KMS-11 (cell line): Measurements from ENCODE around the gene TBC1D1.

Source experiments
- H2AFZ ChIP-seq: fragments of 200-600 bp; sonication (generic); 2 replicates; pipeline ENCODE4 v1.6.1; 2016; ENCODE audit warnings: antibody characterized with exemption, mixed run types, low read depth
- H3K27ac ChIP-seq: fragments of 200-600 bp; sonication (generic); 2 replicates; pipeline ENCODE4 v1.6.1; 2016; ENCODE audit warnings: mild to moderate bottlenecking, mixed run types
- H3K27me3 ChIP-seq: fragments of 200-600 bp; sonication (generic); 2 replicates; pipeline ENCODE4 v1.6.1; 2017; ENCODE audit warnings: mild to moderate bottlenecking, low read depth, mixed run types, moderate library complexity; ENCODE audit not compliant: insufficient read depth
- H3K36me3 ChIP-seq: fragments of 200-600 bp; sonication (generic); 2 replicates; pipeline ENCODE4 v1.6.1; 2017; ENCODE audit warnings: mild to moderate bottlenecking, mixed run types; ENCODE audit not compliant: insufficient read depth
- H3K4me1 ChIP-seq: fragments of 200-600 bp; sonication (generic); 2 replicates; pipeline ENCODE4 v1.6.1; 2016; ENCODE audit warnings: mild to moderate bottlenecking, low read depth, mixed run types; ENCODE audit not compliant: poor library complexity, severe bottlenecking
- H3K4me2 ChIP-seq: fragments of 200-600 bp; sonication (generic); 2 replicates; pipeline ENCODE4 v1.7.0; 2016; ENCODE audit warnings: mild to moderate bottlenecking, mixed run types
- H3K4me3 ChIP-seq: fragments of 200-600 bp; sonication (generic); IDR thresholded peaks from 2 replicates; pipeline ENCODE4 v1.6.1; 2017; ENCODE audit warnings: low read depth, low read length, mixed read lengths; ENCODE audit not compliant: insufficient read depth
- H3K79me2 ChIP-seq: fragments of 200-600 bp; sonication (generic); 2 replicates; pipeline ENCODE4 v1.6.1; 2016; ENCODE audit warnings: low read depth, mixed run types; ENCODE audit not compliant: insufficient read depth
- H3K9ac ChIP-seq: fragments of 200-600 bp; sonication (generic); 2 replicates; pipeline ENCODE4 v1.6.1; 2016; ENCODE audit warnings: mild to moderate bottlenecking, mixed run types
- H4K20me1 ChIP-seq: fragments of 200-600 bp; sonication (generic); 2 replicates; pipeline ENCODE4 v1.6.1; 2016; ENCODE audit warnings: mild to moderate bottlenecking, mixed run types; ENCODE audit not compliant: insufficient read depth
- TF ChIP-seq, protein P1 (sequence below): fragments of 200-600 bp; sonication (generic); conservative IDR thresholded peaks from 2 replicates; pipeline ENCODE4 v1.6.1; 2017; ENCODE audit warnings: low read depth, mild to moderate bottlenecking, antibody characterized with exemption, low read length, moderate library complexity, mixed read lengths

Gene TBC1D1

DNA sequence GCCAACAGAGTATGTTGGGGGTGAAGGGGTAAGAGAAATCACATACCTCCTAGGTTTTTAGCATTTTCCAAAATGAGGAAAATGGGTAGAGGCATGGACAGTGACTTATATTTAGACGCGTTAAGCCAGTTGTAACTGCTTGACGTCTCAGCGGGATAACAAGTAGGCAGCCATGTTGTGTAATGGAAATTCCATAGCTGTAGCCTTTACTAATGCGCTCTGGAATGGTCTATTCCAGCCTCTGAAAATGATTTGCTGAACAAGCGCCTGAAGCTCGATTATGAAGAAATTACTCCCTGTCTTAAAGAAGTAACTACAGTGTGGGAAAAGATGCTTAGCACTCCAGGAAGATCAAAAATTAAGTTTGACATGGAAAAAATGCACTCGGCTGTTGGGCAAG is 204.8 kb downstream of the TBC1D1 start:
- H2AFZ ChIP-seq = no peak overlapping the region
- no peak overlapping the region for H3K4me2 ChIP-seq
- H3K27ac ChIP-seq = no peak overlapping the region
- H3K79me2 ChIP-seq = no peaks in the 10 kb centered on the region
- no peaks in the 10 kb centered on the region for H3K36me3 ChIP-seq
- H3K4me1 ChIP-seq = peaks cover 84% of the 10 kb centered on the region
- H3K4me3 ChIP-seq = no peak overlapping the region
- TF ChIP-seq, protein P1, sequence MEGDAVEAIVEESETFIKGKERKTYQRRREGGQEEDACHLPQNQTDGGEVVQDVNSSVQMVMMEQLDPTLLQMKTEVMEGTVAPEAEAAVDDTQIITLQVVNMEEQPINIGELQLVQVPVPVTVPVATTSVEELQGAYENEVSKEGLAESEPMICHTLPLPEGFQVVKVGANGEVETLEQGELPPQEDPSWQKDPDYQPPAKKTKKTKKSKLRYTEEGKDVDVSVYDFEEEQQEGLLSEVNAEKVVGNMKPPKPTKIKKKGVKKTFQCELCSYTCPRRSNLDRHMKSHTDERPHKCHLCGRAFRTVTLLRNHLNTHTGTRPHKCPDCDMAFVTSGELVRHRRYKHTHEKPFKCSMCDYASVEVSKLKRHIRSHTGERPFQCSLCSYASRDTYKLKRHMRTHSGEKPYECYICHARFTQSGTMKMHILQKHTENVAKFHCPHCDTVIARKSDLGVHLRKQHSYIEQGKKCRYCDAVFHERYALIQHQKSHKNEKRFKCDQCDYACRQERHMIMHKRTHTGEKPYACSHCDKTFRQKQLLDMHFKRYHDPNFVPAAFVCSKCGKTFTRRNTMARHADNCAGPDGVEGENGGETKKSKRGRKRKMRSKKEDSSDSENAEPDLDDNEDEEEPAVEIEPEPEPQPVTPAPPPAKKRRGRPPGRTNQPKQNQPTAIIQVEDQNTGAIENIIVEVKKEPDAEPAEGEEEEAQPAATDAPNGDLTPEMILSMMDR = no peak
- H3K27me3 ChIP-seq = no peaks in the 10 kb centered on the region
- H4K20me1 ChIP-seq = no peaks in the 10 kb centered on the region
- no peak overlapping the region for H3K9ac ChIP-seq

DNA sequence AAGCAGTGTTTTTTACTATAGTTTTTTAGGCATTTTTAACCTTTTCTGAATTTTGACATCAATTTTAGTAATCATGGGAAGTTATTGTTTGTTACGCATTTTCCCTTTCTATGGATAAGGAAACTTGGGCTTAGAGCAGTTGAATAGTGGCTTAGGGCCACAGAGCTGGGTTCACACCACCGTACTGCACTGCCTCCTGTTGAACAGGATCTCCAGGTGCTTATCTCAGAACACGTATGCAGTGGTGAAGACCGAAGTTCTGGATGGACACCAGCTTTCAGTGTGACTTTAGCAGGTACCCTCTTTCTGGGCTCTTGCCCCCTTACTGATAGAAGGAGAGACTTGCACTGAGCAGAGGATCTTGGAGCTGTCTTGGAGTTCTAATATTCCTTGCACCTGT is 206.9 kb downstream of the TBC1D1 start:
- Histone ChIP-seq H3K36me3 (no peaks in the 10 kb centered on the region), H2AFZ (no peak overlapping the region), H3K4me1 (peaks cover 64% of the 10 kb centered on the region), H3K79me2 (no peaks in the 10 kb centered on the region), H3K4me2 (no peak overlapping the region), H3K27me3 (no peaks in the 10 kb centered on the region), H3K9ac (no peak overlapping the region), H4K20me1 (no peaks in the 10 kb centered on the region), H3K4me3 (no peak overlapping the region), H3K27ac (no peak overlapping the region)
- TF ChIP-seq, protein P1 = no peak

DNA sequence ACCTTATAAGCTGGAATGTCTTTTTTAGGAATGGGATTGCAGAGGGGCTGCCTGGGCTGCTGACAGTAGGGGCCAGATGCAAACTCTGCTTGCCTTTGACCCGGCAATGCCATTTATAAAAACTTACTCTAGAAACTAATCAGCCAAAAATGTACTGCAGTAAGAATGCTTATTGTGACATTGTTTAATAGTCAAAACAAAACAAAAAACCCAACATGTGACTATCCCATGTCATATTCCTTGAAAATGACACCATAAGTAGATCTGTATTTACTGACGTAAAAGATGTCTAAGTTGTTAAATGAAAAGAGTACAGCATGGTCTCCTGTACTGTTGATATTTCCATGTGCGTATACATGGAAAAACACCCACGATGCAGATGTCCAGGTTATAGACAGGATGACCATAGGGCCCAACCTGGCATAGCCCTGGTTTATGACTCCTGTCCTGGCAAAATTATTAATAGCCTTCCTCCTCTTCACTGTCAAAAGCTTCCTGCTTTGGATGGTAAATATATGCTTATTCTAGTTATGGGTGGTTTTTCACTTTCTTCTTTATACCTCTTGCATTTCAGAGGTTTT is 208.2 kb downstream of the TBC1D1 start:
- H3K79me2 ChIP-seq = no peaks in the 10 kb centered on the region
- H3K27me3 ChIP-seq = no peaks in the 10 kb centered on the region
- no peak overlapping the region for H3K27ac ChIP-seq
- no peak overlapping the region for H3K9ac ChIP-seq
- TF ChIP-seq, protein P1 = no peak
- H3K36me3 ChIP-seq = no peaks in the 10 kb centered on the region
- no peak overlapping the region for H2AFZ ChIP-seq
- H3K4me3 ChIP-seq = no peak overlapping the region
- peaks cover 51% of the 10 kb centered on the region for H3K4me1 ChIP-seq
- no peaks in the 10 kb centered on the region for H4K20me1 ChIP-seq
- H3K4me2 ChIP-seq = no peak overlapping the region

DNA sequence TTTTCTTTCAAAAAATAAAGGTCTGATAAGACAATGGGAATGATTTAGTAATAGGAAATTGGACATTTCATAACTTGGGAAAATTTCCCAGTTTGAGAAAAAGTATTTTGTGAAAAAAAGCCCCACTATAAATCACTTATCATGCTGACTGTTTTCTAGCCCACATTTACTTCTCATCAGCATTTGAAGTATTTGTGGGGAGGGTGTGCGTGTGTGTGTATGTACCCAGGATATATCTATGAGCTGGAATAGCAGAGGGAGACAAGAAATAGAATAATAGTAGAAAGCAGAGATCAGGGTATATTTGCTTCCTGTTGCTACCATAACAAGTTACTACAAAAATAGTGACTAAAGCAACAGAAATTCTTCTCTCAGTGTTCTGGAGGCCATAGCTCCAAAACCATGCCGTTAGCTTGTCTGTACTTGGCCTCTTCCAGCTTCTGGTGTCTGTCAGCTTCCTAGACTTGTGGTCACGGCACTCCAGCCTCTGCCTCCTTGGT is 209.1 kb downstream of the TBC1D1 start:
- H3K36me3 ChIP-seq = no peaks in the 10 kb centered on the region
- H3K9ac ChIP-seq = no peak overlapping the region

More for the DNA sequence above, 209.1 kb downstream of the TBC1D1 start:
- H3K79me2 ChIP-seq = no peaks in the 10 kb centered on the region
- H3K27ac ChIP-seq = no peak overlapping the region
- no peaks in the 10 kb centered on the region for H4K20me1 ChIP-seq
- no peak overlapping the region for H2AFZ ChIP-seq
- no peaks in the 10 kb centered on the region for H3K27me3 ChIP-seq
- H3K4me2 ChIP-seq = no peak overlapping the region
- H3K4me3 ChIP-seq = no peak overlapping the region
- TF ChIP-seq, protein P1 = no peak
- H3K4me1 ChIP-seq = peaks cover 48% of the 10 kb centered on the region
